ENCODE results near the gene FCHO1. TPM values are rescaled to one million over a fixed set of nuclear protein-coding genes. Genes with fewer than 3 reads are reported as not detected.

The FCHO1 gene
- total and polyA plus RNA-seq, 4 donors, result 0.69 to 2.8 (median 1.7) TPM

DNA sequence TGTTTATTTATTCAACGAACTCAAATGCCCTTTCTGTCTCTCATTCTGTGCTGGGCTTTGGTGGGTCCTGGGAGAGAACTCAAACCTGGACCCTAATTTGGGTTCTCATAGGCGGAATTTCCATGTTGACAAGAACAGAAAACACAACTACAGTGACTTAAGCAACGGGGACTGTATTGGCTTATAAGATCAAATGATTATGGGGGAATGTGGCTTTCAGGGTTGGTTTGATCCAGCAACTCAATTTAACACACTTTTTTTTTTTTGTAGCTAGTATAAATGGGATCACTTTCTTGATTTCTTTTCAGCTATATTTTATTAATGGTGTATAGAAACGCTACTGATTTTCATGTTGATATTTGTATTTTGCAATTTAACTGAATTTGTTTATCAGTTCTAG, 9.9 kb downstream of the FCHO1 start (continued):
- TF ChIP-seq, protein P1, sequence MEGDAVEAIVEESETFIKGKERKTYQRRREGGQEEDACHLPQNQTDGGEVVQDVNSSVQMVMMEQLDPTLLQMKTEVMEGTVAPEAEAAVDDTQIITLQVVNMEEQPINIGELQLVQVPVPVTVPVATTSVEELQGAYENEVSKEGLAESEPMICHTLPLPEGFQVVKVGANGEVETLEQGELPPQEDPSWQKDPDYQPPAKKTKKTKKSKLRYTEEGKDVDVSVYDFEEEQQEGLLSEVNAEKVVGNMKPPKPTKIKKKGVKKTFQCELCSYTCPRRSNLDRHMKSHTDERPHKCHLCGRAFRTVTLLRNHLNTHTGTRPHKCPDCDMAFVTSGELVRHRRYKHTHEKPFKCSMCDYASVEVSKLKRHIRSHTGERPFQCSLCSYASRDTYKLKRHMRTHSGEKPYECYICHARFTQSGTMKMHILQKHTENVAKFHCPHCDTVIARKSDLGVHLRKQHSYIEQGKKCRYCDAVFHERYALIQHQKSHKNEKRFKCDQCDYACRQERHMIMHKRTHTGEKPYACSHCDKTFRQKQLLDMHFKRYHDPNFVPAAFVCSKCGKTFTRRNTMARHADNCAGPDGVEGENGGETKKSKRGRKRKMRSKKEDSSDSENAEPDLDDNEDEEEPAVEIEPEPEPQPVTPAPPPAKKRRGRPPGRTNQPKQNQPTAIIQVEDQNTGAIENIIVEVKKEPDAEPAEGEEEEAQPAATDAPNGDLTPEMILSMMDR (IDR thresholded peaks at IDR 0.05; ENCODE audit: low read depth, low read length, missing input control), result no peak
- TF ChIP-seq HNF4A (conservative IDR thresholded peaks at IDR 0.05), result no peak

DNA sequence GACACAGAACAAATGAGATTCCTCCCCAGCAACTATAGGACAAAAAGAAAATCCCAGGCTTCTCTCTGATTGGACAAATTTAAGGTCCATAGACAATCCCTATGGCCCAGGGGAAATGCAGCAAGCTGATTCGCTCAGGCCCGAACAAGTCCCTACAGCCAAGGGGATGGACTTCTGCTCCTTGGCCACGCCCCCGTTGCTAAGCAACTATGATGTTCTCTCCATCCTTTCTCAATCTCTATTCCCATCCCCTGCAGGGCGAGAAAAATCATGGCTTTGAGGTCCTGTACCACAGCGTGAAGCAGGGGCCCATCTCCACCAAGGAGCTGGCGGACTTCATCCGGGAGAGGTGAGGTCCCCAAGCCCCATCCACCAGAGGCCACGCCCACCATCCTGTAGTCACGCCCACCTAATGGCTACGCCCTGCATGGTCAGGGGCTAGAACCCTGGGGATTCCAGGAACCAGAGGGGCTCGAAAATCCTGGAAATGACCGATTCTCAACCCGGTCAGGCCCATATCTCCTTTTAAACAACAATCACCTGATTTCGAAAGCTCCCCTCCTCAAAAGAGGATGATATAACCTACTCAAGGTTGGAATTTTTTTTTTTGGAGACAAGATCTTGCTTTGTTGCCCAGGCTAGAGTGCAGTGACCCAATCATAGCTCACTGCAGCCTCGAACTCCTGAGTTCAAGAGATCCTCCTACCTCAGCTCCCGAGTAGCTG, 11.4 kb downstream of the FCHO1 start:
- WGBS, result 64% methylated on average over 17 of the region's 17 CpGs
- DNase-seq (ENCODE audit: low spot score), result no peak
- Histone ChIP-seq H3K4me1 (ENCODE audit: control insufficient read depth in 4 of 4, insufficient read depth in 4 of 4, low read length in 3 of 4) (peaks cover 2 to 8% (median 5%) of the 10 kb centered on the region in 4 donors), H3K9ac (ENCODE audit: low read depth in 1 of 2, low read length in 2 of 2) (no peak overlapping the region), H3K27me3 (ENCODE audit: control insufficient read depth in 4 of 4, insufficient read depth in 4 of 4, low read length in 3 of 4) (peaks cover 0 to 3% (median 0%) of the 10 kb centered on the region in 4 donors), H3K36me3 (ENCODE audit: control insufficient read depth in 4 of 4, insufficient read depth in 3 of 4, low read depth in 1 of 4, low read length in 3 of 4) (no peaks in the 10 kb centered on the region), H3K9me3 (ENCODE audit: control insufficient read depth in 4 of 4, low read length in 3 of 4) (no peaks in the 10 kb centered on the region), H3K27ac (ENCODE audit: low read depth in 1 of 2, low read length in 2 of 2) (no peak overlapping the region), H3K4me3 (ENCODE audit: low read depth in 1 of 3, low read length in 3 of 3) (no peak overlapping the region)
- TF ChIP-seq HNF4G (IDR thresholded peaks at IDR 0.05) (no peak), RXRA (IDR thresholded peaks at IDR 0.05) (no peak), HNF4A (conservative IDR thresholded peaks at IDR 0.05) (no peak), TAF1 (conservative IDR thresholded peaks at IDR 0.05) (no peak), RAD21 (IDR thresholded peaks at IDR 0.05) (no peak), JUND (IDR thresholded peaks at IDR 0.05) (no peak), YY1 (IDR thresholded peaks at IDR 0.05) (no peak), FOXA2 (IDR thresholded peaks at IDR 0.05) (no peak), FOXA1 (IDR thresholded peaks at IDR 0.05) (no peak)
- TF ChIP-seq, protein P1 (IDR thresholded peaks at IDR 0.05; ENCODE audit: low read depth, low read length, missing input control), result no peak

DNA sequence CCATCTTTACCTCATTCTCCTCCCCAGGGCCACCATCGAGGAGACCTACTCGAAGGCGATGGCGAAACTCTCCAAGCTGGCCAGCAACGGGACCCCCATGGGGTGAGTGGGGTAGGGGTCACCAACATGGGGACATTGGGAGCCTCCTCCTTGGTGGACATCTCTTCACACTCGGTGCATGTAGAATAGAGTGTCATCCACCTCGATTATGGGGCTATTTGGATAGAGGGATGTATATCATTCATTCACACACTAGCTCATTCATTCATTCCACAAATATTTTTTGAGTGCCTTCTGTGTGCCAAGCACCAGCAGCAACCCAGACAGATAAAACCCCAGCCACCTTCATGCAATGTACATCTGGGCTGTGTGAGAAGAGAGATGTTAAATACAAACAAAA, 13.1 kb downstream of the FCHO1 start:
- no peak for TF ChIP-seq RXRA (IDR thresholded peaks at IDR 0.05)
- no peak for TF ChIP-seq GABPA (IDR thresholded peaks at IDR 0.05 in 1 of 2, conservative IDR thresholded peaks at IDR 0.05 in 1 of 2)
- TF ChIP-seq NR2F2 (IDR thresholded peaks at IDR 0.05), result no peak
- TF ChIP-seq FOXA2 (IDR thresholded peaks at IDR 0.05), result no peak
- TF ChIP-seq, protein P1 (IDR thresholded peaks at IDR 0.05; ENCODE audit: low read depth, low read length, missing input control), result no peak
- no peak for TF ChIP-seq FOXA1 (IDR thresholded peaks at IDR 0.05)
- TF ChIP-seq HNF4A (conservative IDR thresholded peaks at IDR 0.05), result no peak
- no peak for DNase-seq (ENCODE audit: low spot score)
- WGBS, result 89% methylated on average over 7 of the region's 7 CpGs
- Histone ChIP-seq H3K4me1 (ENCODE audit: control insufficient read depth in 4 of 4, insufficient read depth in 4 of 4, low read length in 3 of 4) (peaks cover 2 to 8% (median 5%) of the 10 kb centered on the region in 4 donors), H3K27ac (ENCODE audit: low read depth in 1 of 2, low read length in 2 of 2) (no peak overlapping the region), H3K9ac (ENCODE audit: low read depth in 1 of 2, low read length in 2 of 2) (no peak overlapping the region), H3K27me3 (ENCODE audit: control insufficient read depth in 4 of 4, insufficient read depth in 4 of 4, low read length in 3 of 4) (peaks cover 0 to 3% (median 0%) of the 10 kb centered on the region in 4 donors), H3K4me3 (ENCODE audit: low read depth in 1 of 3, low read length in 3 of 3) (no peak overlapping the region), H3K36me3 (ENCODE audit: control insufficient read depth in 4 of 4, insufficient read depth in 3 of 4, low read depth in 1 of 4, low read length in 3 of 4) (no peaks in the 10 kb centered on the region), H3K9me3 (ENCODE audit: control insufficient read depth in 4 of 4, low read length in 3 of 4) (no peaks in the 10 kb centered on the region)
